CD4-positive, alpha-beta T cell (primary cell): Measurements from ENCODE around the gene SUSD2. TPM values are rescaled to one million over a fixed set of nuclear protein-coding genes. Genes with fewer than 3 reads are reported as not detected.

Source experiments
- ATAC-seq: fragments of 200-7000 bp; cut with Tn5 transposase; one replicate; pipeline ENCODE4 v1.10.0; 2022; ENCODE audit warnings: mild to moderate bottlenecking; ENCODE audit not compliant: poor library complexity
- CTCF ChIA-PET: fragments of 350-600 bp; sonication (Branson Sonifier 250); formaldehyde crosslinking; loops from one replicate; lab custom pipeline; 2021; ENCODE audit warnings: antibody characterized with exemption, inconsistent platforms; lab: Charles Lee
- POLR2A ChIA-PET: fragments of 350-600 bp; sonication (Branson Sonifier 250); formaldehyde crosslinking; loops from one replicate; lab custom pipeline; 2021; ENCODE audit warnings: antibody characterized with exemption, inconsistent platforms; lab: Charles Lee
- DNase-seq, 14 experiments: peaks; one replicate each; pipeline ENCODE4 v3.0.0-alpha.2; 2013 to 2020; ENCODE audit warnings: mixed read lengths in 2 of 14
- H3K27ac ChIP-seq, 2 donors: one replicate each; pipeline versions ENCODE4 v1.5.1 to v1.7.0; 2013; ENCODE audit warnings: low read length in 2 of 2, low read depth in 1 of 2, mild to moderate bottlenecking in 1 of 2
- H3K27me3 ChIP-seq, 2 experiments: 1 replicate in 1 of 2; 2 replicates in 1 of 2; pipeline versions ENCODE4 v1.6.1 to v1.7.0; 2013; ENCODE audit warnings: low read length in 2 of 2, control low read depth in 1 of 2, mild to moderate bottlenecking in 1 of 2, moderate library complexity in 1 of 2; ENCODE audit not compliant: insufficient read depth in 2 of 2, control insufficient read depth in 1 of 2
- H3K36me3 ChIP-seq: one replicate; pipeline ENCODE4 v1.6.1; 2013; ENCODE audit warnings: low read length, control low read depth; ENCODE audit not compliant: insufficient read depth
- H3K4me1 ChIP-seq: one replicate; pipeline ENCODE4 v1.6.1; 2013; ENCODE audit warnings: low read length, control low read depth; ENCODE audit not compliant: insufficient read depth
- H3K4me3 ChIP-seq: one replicate; pipeline ENCODE4 v1.5.1; 2013; ENCODE audit warnings: mild to moderate bottlenecking, low read length, moderate library complexity
- H3K9me3 ChIP-seq, 2 experiments: 1 replicate in 1 of 2; 2 replicates in 1 of 2; pipeline versions ENCODE4 v1.6.1 to v1.7.0; 2013; ENCODE audit warnings: low read length in 2 of 2, mild to moderate bottlenecking in 2 of 2, control low read depth in 1 of 2, moderate library complexity in 1 of 2; ENCODE audit not compliant: control insufficient read depth in 1 of 2, insufficient read depth in 1 of 2
- H3K27ac Mint-ChIP-seq: one replicate; pipeline ENCODE4 v1.8.0; 2020; ENCODE audit warnings: mixed read lengths
- H3K27me3 Mint-ChIP-seq: one replicate; pipeline ENCODE4 v1.8.0; 2021; ENCODE audit warnings: mixed read lengths
- H3K36me3 Mint-ChIP-seq: one replicate; pipeline ENCODE4 v1.8.0; 2021; ENCODE audit warnings: low read depth, mixed read lengths
- H3K4me1 Mint-ChIP-seq: one replicate; pipeline ENCODE4 v1.8.0; 2021; ENCODE audit warnings: low read depth, mixed read lengths
- H3K4me3 Mint-ChIP-seq: one replicate; pipeline ENCODE4 v1.8.0; 2020; ENCODE audit warnings: mild to moderate bottlenecking, mixed read lengths
- H3K9me3 Mint-ChIP-seq: one replicate; pipeline ENCODE4 v1.8.0; 2020; ENCODE audit warnings: mixed read lengths
- intact Hi-C, 2 experiments: fragments of 100-400 bp; cut with DNase I in 1 of 2; cut with micrococcal nuclease in 1 of 2; formaldehyde crosslinking; loops; one replicate each; pipeline versions ENCODE4 v1.15.1 to v1.9.0; 2023 to 2025; cut with DNase I, micrococcal nuclease
- total RNA-seq, 174 experiments: library from RNA in 2 of 174; stranded (reverse) in 2 of 174; gene quantifications; one replicate each; pipeline ENCODE4 v1.2.3 and lab custom pipeline; 2021 to 2026
- TF ChIP-seq, protein P1 (sequence below): fragments of 200-600 bp; IDR thresholded peaks from one replicate; pipeline ENCODE4 v1.8.0; 2022; ENCODE audit warnings: antibody characterized with exemption, mild to moderate bottlenecking

SUSD2 gene
- total RNA-seq, 2 experiments from 2014 or later, result 0.80 to 1.5 TPM

DNA sequence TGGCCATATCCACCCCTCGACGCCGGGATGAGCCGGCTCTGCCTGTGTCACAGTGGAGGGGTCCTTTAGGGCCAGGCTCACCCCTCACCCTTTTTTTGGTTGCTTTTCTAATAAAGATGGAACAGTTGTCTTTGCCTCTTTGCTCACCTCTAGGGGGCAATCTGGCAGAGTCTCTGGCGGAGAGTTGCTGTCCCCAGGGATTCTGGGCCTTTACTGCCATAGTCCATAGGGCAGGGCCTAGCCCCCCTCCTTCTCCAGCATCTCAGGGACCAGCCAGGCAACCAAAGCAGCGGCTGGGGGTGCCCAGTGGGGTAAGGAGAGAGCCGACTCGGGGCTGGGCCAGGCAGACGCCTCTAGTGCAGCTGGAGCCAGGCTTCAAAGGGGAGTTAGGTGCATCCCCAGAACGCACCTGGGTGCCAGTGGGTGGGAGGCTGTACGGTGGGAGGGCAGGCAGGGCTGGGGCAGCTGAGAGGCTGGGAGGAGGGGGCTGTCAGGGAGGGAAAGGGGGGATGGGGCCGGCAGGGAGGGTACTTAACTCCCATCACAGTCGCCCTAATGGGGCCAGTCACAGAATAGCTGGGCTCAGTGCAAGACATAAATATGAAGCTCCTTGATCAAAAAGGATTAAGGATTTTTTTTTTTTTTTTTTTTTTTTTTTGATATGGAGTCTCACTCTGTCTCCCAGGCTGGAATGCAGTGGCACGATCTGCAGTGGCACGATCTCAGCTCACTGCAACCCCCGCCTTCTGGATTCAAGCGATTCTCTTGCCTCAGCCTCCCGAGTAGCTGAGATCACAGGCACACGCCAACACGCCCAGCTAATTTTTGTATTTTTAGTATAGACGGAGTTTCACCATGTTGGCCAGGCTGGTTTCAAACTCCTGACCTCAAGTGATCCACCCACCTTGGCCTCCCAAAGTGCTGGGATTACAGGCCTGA lies 2.5 kb upstream of the SUSD2 start:
- POLR2A ChIA-PET, result interaction anchor here (0.6 to 2.7 kb wide), 2 partner anchors 18 to 23 kb away, joined by 3 to 11 read pairs; no protein-coding TSS in a partner anchor
- CTCF ChIA-PET, result interaction anchor here (1.4 kb wide), 1 partner anchor 24 kb away, joined by 4 read pairs; no protein-coding TSS in a partner anchor
- TF ChIP-seq, protein P1, sequence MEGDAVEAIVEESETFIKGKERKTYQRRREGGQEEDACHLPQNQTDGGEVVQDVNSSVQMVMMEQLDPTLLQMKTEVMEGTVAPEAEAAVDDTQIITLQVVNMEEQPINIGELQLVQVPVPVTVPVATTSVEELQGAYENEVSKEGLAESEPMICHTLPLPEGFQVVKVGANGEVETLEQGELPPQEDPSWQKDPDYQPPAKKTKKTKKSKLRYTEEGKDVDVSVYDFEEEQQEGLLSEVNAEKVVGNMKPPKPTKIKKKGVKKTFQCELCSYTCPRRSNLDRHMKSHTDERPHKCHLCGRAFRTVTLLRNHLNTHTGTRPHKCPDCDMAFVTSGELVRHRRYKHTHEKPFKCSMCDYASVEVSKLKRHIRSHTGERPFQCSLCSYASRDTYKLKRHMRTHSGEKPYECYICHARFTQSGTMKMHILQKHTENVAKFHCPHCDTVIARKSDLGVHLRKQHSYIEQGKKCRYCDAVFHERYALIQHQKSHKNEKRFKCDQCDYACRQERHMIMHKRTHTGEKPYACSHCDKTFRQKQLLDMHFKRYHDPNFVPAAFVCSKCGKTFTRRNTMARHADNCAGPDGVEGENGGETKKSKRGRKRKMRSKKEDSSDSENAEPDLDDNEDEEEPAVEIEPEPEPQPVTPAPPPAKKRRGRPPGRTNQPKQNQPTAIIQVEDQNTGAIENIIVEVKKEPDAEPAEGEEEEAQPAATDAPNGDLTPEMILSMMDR, result peak; percentile 21
- Mint-ChIP-seq H3K36me3 (peaks cover 25% of the 10 kb centered on the region), H3K27me3 (no peaks in the 10 kb centered on the region), H3K4me1 (no peaks in the 10 kb centered on the region), H3K9me3 (no peaks in the 10 kb centered on the region), H3K27ac (no peak overlapping the region), H3K4me3 (no peak overlapping the region)
- H3K4me3 ChIP-seq, result no peak overlapping the region
- ATAC-seq, result no peak
- H3K4me1 ChIP-seq, result no peaks in the 10 kb centered on the region
- no peak for DNase-seq
- no peaks in the 10 kb centered on the region for H3K9me3 ChIP-seq
- H3K27me3 ChIP-seq, result no peaks in the 10 kb centered on the region
- peaks cover 43% of the 10 kb centered on the region for H3K36me3 ChIP-seq
- intact Hi-C loops, result no loop called here
- no peak overlapping the region for H3K27ac ChIP-seq

DNA sequence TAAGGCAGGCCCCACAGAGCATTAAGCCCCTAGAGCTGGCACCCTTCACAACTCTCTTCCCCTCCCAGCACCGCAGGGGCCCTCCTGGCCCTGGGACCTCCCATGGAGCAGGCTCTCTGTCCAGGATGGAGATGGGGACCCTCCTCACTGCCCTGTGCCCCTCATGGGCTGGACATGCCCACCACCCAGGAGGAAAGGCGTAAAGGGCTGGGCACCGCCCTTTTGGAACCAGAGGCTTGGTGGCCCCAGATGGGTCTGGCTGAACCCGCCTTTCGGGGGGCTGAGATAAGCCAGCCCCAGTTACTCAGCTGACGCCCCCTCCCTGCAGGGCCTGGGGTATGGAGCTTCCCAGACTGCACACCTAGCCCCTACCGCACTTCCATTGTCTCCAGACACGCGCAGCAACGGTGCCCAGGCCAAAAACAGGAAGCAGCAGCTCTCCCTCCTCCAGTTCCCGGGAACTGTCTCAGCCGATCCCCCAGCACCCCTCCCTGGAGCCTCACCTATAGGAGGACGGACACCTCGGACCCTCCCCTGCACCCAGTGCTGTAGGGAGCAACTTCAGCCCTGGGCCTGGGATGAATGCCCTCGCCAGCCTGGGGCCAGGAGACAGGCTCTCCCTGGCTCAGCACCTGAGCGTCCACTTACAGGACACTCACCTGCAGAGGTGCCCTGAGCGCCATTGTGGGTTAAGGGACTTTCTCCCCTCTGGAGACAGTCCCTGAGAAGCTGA lies 1.6 kb upstream of the SUSD2 start:
- no peak overlapping the region for H3K27ac Mint-ChIP-seq
- intact Hi-C loops, result loop anchor here in 1 of 2 experiments (10.0 kb wide), 1 partner anchor 65 kb away; the partner anchor contains the start of gene GGT5
- TF ChIP-seq, protein P1, result no peak
- ATAC-seq, result no peak
- no peak for DNase-seq
- ChIA-PET POLR2A (interaction anchor here (1.6 to 2.7 kb wide), 2 partner anchors 24 to 26 kb away, joined by 4 to 11 read pairs; no protein-coding TSS in a partner anchor), CTCF (no interaction called here)
- no peaks in the 10 kb centered on the region for H3K4me1 Mint-ChIP-seq
- H3K4me3 Mint-ChIP-seq, result no peak overlapping the region
- no peaks in the 10 kb centered on the region for H3K27me3 ChIP-seq
- no peaks in the 10 kb centered on the region for H3K9me3 ChIP-seq
- no peaks in the 10 kb centered on the region for H3K4me1 ChIP-seq
- no peak overlapping the region for H3K4me3 ChIP-seq
- peaks cover 21% of the 10 kb centered on the region for H3K36me3 Mint-ChIP-seq
- H3K36me3 ChIP-seq, result peaks cover 35% of the 10 kb centered on the region
- H3K27ac ChIP-seq, result no peak overlapping the region
- no peaks in the 10 kb centered on the region for H3K27me3 Mint-ChIP-seq
- H3K9me3 Mint-ChIP-seq, result no peaks in the 10 kb centered on the region

DNA sequence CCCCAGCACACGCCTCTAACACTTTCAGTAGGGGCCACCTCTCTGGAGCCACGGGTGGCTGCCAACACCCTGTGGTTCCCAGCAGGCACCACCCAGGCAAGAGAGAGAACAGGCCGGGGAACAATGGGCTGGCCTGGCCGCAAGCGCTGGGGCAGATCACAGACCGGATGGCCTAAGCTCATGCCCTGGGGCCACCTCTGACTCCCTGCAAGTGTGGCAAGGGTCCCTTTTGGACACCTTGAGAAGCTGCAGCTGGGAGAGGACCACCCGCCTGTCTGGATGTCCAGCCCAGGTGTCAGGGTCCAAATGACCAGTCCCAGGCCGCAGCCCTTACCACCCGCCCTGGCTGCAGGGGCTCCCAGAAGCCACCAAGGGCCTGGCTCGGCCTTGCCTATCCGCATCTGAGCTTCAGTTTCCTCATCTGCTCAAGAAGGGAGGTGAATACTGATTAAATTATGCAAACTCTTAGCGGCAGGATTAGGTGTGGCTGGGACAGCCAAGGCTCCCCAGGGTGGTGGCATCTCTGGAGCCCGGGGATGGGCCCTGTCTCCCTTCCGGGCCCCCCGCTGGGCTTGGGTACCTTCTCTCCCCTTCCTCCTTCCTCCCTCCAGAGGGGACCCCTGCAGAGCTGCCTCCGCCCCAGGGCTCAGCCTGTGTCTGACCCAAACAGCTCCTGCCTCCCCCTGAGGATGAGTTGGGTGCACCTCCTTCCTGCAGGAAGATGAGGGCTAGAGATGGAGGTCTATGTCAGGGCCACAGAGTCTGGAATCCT lies 785 bp upstream of the SUSD2 start:
- POLR2A ChIA-PET, result interaction anchor here (1.6 to 2.7 kb wide), 2 partner anchors 25 to 27 kb away, joined by 4 to 11 read pairs; no protein-coding TSS in a partner anchor
- no peaks in the 10 kb centered on the region for H3K27me3 ChIP-seq
- intact Hi-C loops, result loop anchor here in 1 of 2 experiments (10.0 kb wide), 1 partner anchor 64 kb away; the partner anchor contains the start of gene GGT5

More for the DNA sequence above, 785 bp upstream of the SUSD2 start:
- DNase-seq (no peak), ATAC-seq (no peak)
- Histone ChIP-seq H3K4me3 (no peak overlapping the region), H3K27ac (no peak overlapping the region), H3K4me1 (no peaks in the 10 kb centered on the region), H3K36me3 (peaks cover 28% of the 10 kb centered on the region), H3K9me3 (no peaks in the 10 kb centered on the region)
- H3K27ac Mint-ChIP-seq, result no peak overlapping the region
- H3K4me1 Mint-ChIP-seq, result no peaks in the 10 kb centered on the region
- TF ChIP-seq, protein P1, result no peak
- CTCF ChIA-PET, result no interaction called here
- no peaks in the 10 kb centered on the region for H3K27me3 Mint-ChIP-seq
- H3K9me3 Mint-ChIP-seq, result no peaks in the 10 kb centered on the region
- no peak overlapping the region for H3K4me3 Mint-ChIP-seq
- peaks cover 13% of the 10 kb centered on the region for H3K36me3 Mint-ChIP-seq
